Activated naive CD8-positive, alpha-beta T cell treated with anti-CD3 and anti-CD28 coated beads for 36 hours (primary cell): ENCODE measurements around the gene NCKAP5. TPM values are rescaled to one million over a fixed set of nuclear protein-coding genes. Genes with fewer than 3 reads are reported as not detected.

Source experiments
- DNase-seq: peaks from one replicate; pipeline ENCODE4 v3.0.0; 2021
- H3K27ac Mint-ChIP-seq: one replicate; pipeline ENCODE4 v1.8.0; 2022; ENCODE audit warnings: mild to moderate bottlenecking, moderate library complexity, mixed read lengths
- H3K27me3 Mint-ChIP-seq: one replicate; pipeline ENCODE4 v1.8.0; 2022; ENCODE audit warnings: mild to moderate bottlenecking, mixed read lengths
- H3K36me3 Mint-ChIP-seq: one replicate; pipeline ENCODE4 v1.8.0; 2021; ENCODE audit warnings: mild to moderate bottlenecking, mixed read lengths
- H3K4me1 Mint-ChIP-seq: one replicate; pipeline ENCODE4 v1.8.0; 2021; ENCODE audit warnings: mixed read lengths
- H3K4me3 Mint-ChIP-seq: one replicate; pipeline ENCODE4 v1.8.0; 2022; ENCODE audit warnings: mild to moderate bottlenecking, moderate library complexity, mixed read lengths
- H3K9me3 Mint-ChIP-seq: one replicate; pipeline ENCODE4 v1.8.0; 2022; ENCODE audit warnings: mixed read lengths
- total RNA-seq, 2 experiments: library from RNA; stranded (reverse); gene quantifications; one replicate each; pipeline ENCODE4 v1.2.3, GENCODE V29; 2021

Gene NCKAP5
- total RNA-seq, 2 experiments from 2014 or later: not detected

GRCh38 chr2:133452583-133452982 is 115.7 kb downstream of the NCKAP5 start:
- Mint-ChIP-seq H3K4me3 (no peak overlapping the region), H3K36me3 (no peaks in the 10 kb centered on the region), H3K4me1 (no peaks in the 10 kb centered on the region), H3K27ac (no peak overlapping the region), H3K27me3 (peaks cover 2% of the 10 kb centered on the region), H3K9me3 (no peaks in the 10 kb centered on the region)
- DNase-seq: no peak

- no peaks in the 10 kb centered on the region for H3K4me1 Mint-ChIP-seq
- no peak overlapping the region for H3K27ac Mint-ChIP-seq
- no peak for DNase-seq
- H3K27me3 Mint-ChIP-seq: peaks cover 4% of the 10 kb centered on the region
- no peak overlapping the region for H3K4me3 Mint-ChIP-seq
- H3K36me3 Mint-ChIP-seq: no peaks in the 10 kb centered on the region
- H3K9me3 Mint-ChIP-seq: no peaks in the 10 kb centered on the region
Observed at GRCh38 chr2:133452146-133452545, 116.1 kb downstream of the NCKAP5 start.

- Mint-ChIP-seq H3K36me3 (no peaks in the 10 kb centered on the region), H3K4me1 (no peaks in the 10 kb centered on the region), H3K27ac (no peak overlapping the region), H3K4me3 (no peak overlapping the region), H3K9me3 (no peaks in the 10 kb centered on the region), H3K27me3 (peaks cover 4% of the 10 kb centered on the region)
- DNase-seq: no peak
Observed at GRCh38 chr2:133448195-133448594, 120.1 kb downstream of the NCKAP5 start.

GRCh38 chr2:133447303-133447702 is 121.0 kb downstream of the NCKAP5 start:
- H3K27ac Mint-ChIP-seq: no peak overlapping the region
- H3K36me3 Mint-ChIP-seq: no peaks in the 10 kb centered on the region
- H3K4me3 Mint-ChIP-seq: no peak overlapping the region
- no peaks in the 10 kb centered on the region for H3K4me1 Mint-ChIP-seq
- H3K27me3 Mint-ChIP-seq: peaks cover 4% of the 10 kb centered on the region
- DNase-seq: no peak
- H3K9me3 Mint-ChIP-seq: no peaks in the 10 kb centered on the region

GRCh38 chr2:133444465-133444864 is 123.8 kb downstream of the NCKAP5 start:
- no peaks in the 10 kb centered on the region for H3K9me3 Mint-ChIP-seq
- H3K27ac Mint-ChIP-seq: no peak overlapping the region
- no peaks in the 10 kb centered on the region for H3K36me3 Mint-ChIP-seq
- H3K27me3 Mint-ChIP-seq: peaks cover 4% of the 10 kb centered on the region
- no peaks in the 10 kb centered on the region for H3K4me1 Mint-ChIP-seq
- no peak overlapping the region for H3K4me3 Mint-ChIP-seq
- no peak for DNase-seq

GRCh38 chr2:133442393-133442792 is 125.9 kb downstream of the NCKAP5 start:
- Mint-ChIP-seq H3K36me3 (no peaks in the 10 kb centered on the region), H3K9me3 (no peaks in the 10 kb centered on the region)
- no peak for DNase-seq

GRCh38 chr2:133439565-133439920 is 128.7 kb downstream of the NCKAP5 start:
- no peaks in the 10 kb centered on the region for H3K9me3 Mint-ChIP-seq
- no peaks in the 10 kb centered on the region for H3K27me3 Mint-ChIP-seq
- no peaks in the 10 kb centered on the region for H3K36me3 Mint-ChIP-seq
- no peak overlapping the region for H3K27ac Mint-ChIP-seq
- DNase-seq: no peak
- no peak overlapping the region for H3K4me3 Mint-ChIP-seq
- no peaks in the 10 kb centered on the region for H3K4me1 Mint-ChIP-seq

More at GRCh38 chr2:133442393-133442792, 125.9 kb downstream of the NCKAP5 start:
- Mint-ChIP-seq H3K4me1 (no peaks in the 10 kb centered on the region), H3K27me3 (no peaks in the 10 kb centered on the region), H3K4me3 (no peak overlapping the region), H3K27ac (no peak overlapping the region)

GRCh38 chr2:133438848-133439564 is 129.3 kb downstream of the NCKAP5 start:
- H3K9me3 Mint-ChIP-seq: no peaks in the 10 kb centered on the region
- no peaks in the 10 kb centered on the region for H3K36me3 Mint-ChIP-seq
- H3K27ac Mint-ChIP-seq: no peak overlapping the region
- no peaks in the 10 kb centered on the region for H3K4me1 Mint-ChIP-seq
- no peaks in the 10 kb centered on the region for H3K27me3 Mint-ChIP-seq
- H3K4me3 Mint-ChIP-seq: no peak overlapping the region
- no peak for DNase-seq

- Mint-ChIP-seq H3K4me3 (no peak overlapping the region), H3K4me1 (no peaks in the 10 kb centered on the region), H3K9me3 (no peaks in the 10 kb centered on the region), H3K27me3 (no peaks in the 10 kb centered on the region), H3K27ac (no peak overlapping the region), H3K36me3 (no peaks in the 10 kb centered on the region)
- DNase-seq: no peak
Observed at GRCh38 chr2:133438026-133438425, 130.2 kb downstream of the NCKAP5 start.

- H3K4me1 Mint-ChIP-seq: no peaks in the 10 kb centered on the region
- H3K27ac Mint-ChIP-seq: no peak overlapping the region
- no peak for DNase-seq
- no peaks in the 10 kb centered on the region for H3K9me3 Mint-ChIP-seq
- H3K4me3 Mint-ChIP-seq: no peak overlapping the region
- no peaks in the 10 kb centered on the region for H3K36me3 Mint-ChIP-seq
- no peaks in the 10 kb centered on the region for H3K27me3 Mint-ChIP-seq
Observed at GRCh38 chr2:133437492-133437891, 130.8 kb downstream of the NCKAP5 start.

GRCh38 chr2:133434959-133435668 is 133.1 kb downstream of the NCKAP5 start:
- no peak overlapping the region for H3K4me3 Mint-ChIP-seq

GRCh38 chr2:133433455-133434451 is 134.5 kb downstream of the NCKAP5 start:
- DNase-seq: no peak
- Mint-ChIP-seq H3K27me3 (no peaks in the 10 kb centered on the region), H3K27ac (no peak overlapping the region), H3K9me3 (no peaks in the 10 kb centered on the region), H3K36me3 (no peaks in the 10 kb centered on the region), H3K4me1 (no peaks in the 10 kb centered on the region), H3K4me3 (no peak overlapping the region)

More at GRCh38 chr2:133434959-133435668, 133.1 kb downstream of the NCKAP5 start:
- Mint-ChIP-seq H3K36me3 (no peaks in the 10 kb centered on the region), H3K4me1 (no peaks in the 10 kb centered on the region), H3K27me3 (no peaks in the 10 kb centered on the region), H3K27ac (no peak overlapping the region), H3K9me3 (no peaks in the 10 kb centered on the region)
- no peak for DNase-seq

GRCh38 chr2:133432778-133433177 is 135.5 kb downstream of the NCKAP5 start:
- Mint-ChIP-seq H3K27me3 (no peaks in the 10 kb centered on the region), H3K27ac (no peak overlapping the region)

GRCh38 chr2:133431289-133431688 is 137.0 kb downstream of the NCKAP5 start:
- DNase-seq: no peak
- no peaks in the 10 kb centered on the region for H3K36me3 Mint-ChIP-seq
- no peak overlapping the region for H3K27ac Mint-ChIP-seq
- no peaks in the 10 kb centered on the region for H3K4me1 Mint-ChIP-seq
- no peaks in the 10 kb centered on the region for H3K27me3 Mint-ChIP-seq
- no peak overlapping the region for H3K4me3 Mint-ChIP-seq
- no peaks in the 10 kb centered on the region for H3K9me3 Mint-ChIP-seq

More at GRCh38 chr2:133432778-133433177, 135.5 kb downstream of the NCKAP5 start:
- DNase-seq: no peak
- H3K9me3 Mint-ChIP-seq: no peaks in the 10 kb centered on the region
- H3K4me3 Mint-ChIP-seq: no peak overlapping the region
- H3K36me3 Mint-ChIP-seq: no peaks in the 10 kb centered on the region
- no peaks in the 10 kb centered on the region for H3K4me1 Mint-ChIP-seq

GRCh38 chr2:133426791-133427190 is 141.5 kb downstream of the NCKAP5 start:
- no peaks in the 10 kb centered on the region for H3K36me3 Mint-ChIP-seq
- H3K27ac Mint-ChIP-seq: no peak overlapping the region
- H3K4me3 Mint-ChIP-seq: no peak overlapping the region
- H3K4me1 Mint-ChIP-seq: no peaks in the 10 kb centered on the region
- no peaks in the 10 kb centered on the region for H3K9me3 Mint-ChIP-seq
- no peak for DNase-seq
- H3K27me3 Mint-ChIP-seq: no peaks in the 10 kb centered on the region
